Measurements from ENCODE around the gene DGKH. TPM values are rescaled to one million over a fixed set of nuclear protein-coding genes. Genes with fewer than 3 reads are reported as not detected.

DGKH gene
- polyA plus RNA-seq, 1 donor from 2014 or later: 3.5 TPM

GRCh38 chr13:42216422-42216735, 167.9 kb downstream of the DGKH start:
- TF ChIP-seq MXI1 (conservative IDR thresholded peaks at IDR 0.05; ENCODE audit: poor library complexity, severe bottlenecking): no peak
- TF ChIP-seq EZH2 (IDR thresholded peaks at IDR 0.05; ENCODE audit: borderline replicate concordance, insufficient read depth, low read length, poor library complexity, severe bottlenecking): no peak
- no peak for TF ChIP-seq TAF1 (IDR thresholded peaks at IDR 0.05; ENCODE audit: low read depth)
- no peak for TF ChIP-seq EP300 (conservative IDR thresholded peaks at IDR 0.05; ENCODE audit: poor library complexity, severe bottlenecking)
- TF ChIP-seq REST (IDR thresholded peaks at IDR 0.05; ENCODE audit: borderline replicate concordance): no peak
- TF ChIP-seq CTCF (IDR thresholded peaks at IDR 0.05; ENCODE audit: poor library complexity, severe bottlenecking): peak; percentile 39
- peak; percentile 3 for TF ChIP-seq RAD21 (conservative IDR thresholded peaks at IDR 0.05)
- TF ChIP-seq POLR2AphosphoS5 (IDR thresholded peaks at IDR 0.05): no peak
- no peak for TF ChIP-seq SMC3 (conservative IDR thresholded peaks at IDR 0.05; ENCODE audit: poor library complexity)
- H3K9me2 ChIP-seq (ENCODE audit: insufficient read depth, low read length): no peaks in the 10 kb centered on the region
- H3K4me2 ChIP-seq (ENCODE audit: low read length): no peak overlapping the region
- H3K27me3 ChIP-seq (ENCODE audit: insufficient read depth, low read depth, low read length): no peaks in the 10 kb centered on the region
- H3K9me3 ChIP-seq (ENCODE audit: low read length): no peaks in the 10 kb centered on the region
- no peak overlapping the region for H3K4me3 ChIP-seq (ENCODE audit: low read length)
- no peak overlapping the region for H3K9ac ChIP-seq (ENCODE audit: low read length)
- no peaks in the 10 kb centered on the region for H4K20me1 ChIP-seq (ENCODE audit: insufficient read depth)
- no peaks in the 10 kb centered on the region for H3K79me2 ChIP-seq (replicated peaks; ENCODE audit: insufficient read depth, low read length)
- H3F3A ChIP-seq (ENCODE audit: insufficient read depth, low read length, poor library complexity, severe bottlenecking): no peaks in the 10 kb centered on the region
- peaks cover 3% of the 10 kb centered on the region for H3K36me3 ChIP-seq (ENCODE audit: insufficient read depth, low read length)
- no peak overlapping the region for H2AFZ ChIP-seq (ENCODE audit: low read depth, low read length)
- H3K27ac ChIP-seq (ENCODE audit: low read length): no peak overlapping the region

- Histone ChIP-seq H3K4me2 (ENCODE audit: low read length) (no peak overlapping the region), H3F3A (ENCODE audit: insufficient read depth, low read length, poor library complexity, severe bottlenecking) (no peaks in the 10 kb centered on the region), H3K4me3 (ENCODE audit: low read length) (no peak overlapping the region), H3K9me2 (ENCODE audit: insufficient read depth, low read length) (no peaks in the 10 kb centered on the region), H3K9me3 (ENCODE audit: low read length) (no peaks in the 10 kb centered on the region), H3K36me3 (ENCODE audit: insufficient read depth, low read length) (no peaks in the 10 kb centered on the region), H3K27ac (ENCODE audit: low read length) (no peak overlapping the region), H3K9ac (ENCODE audit: low read length) (no peak overlapping the region), H4K20me1 (ENCODE audit: insufficient read depth) (no peaks in the 10 kb centered on the region), H3K27me3 (ENCODE audit: insufficient read depth, low read depth, low read length) (no peaks in the 10 kb centered on the region), H2AFZ (ENCODE audit: low read depth, low read length) (no peak overlapping the region), H3K79me2 (replicated peaks; ENCODE audit: insufficient read depth, low read length) (no peaks in the 10 kb centered on the region)
- no peak for TF ChIP-seq TAF1 (IDR thresholded peaks at IDR 0.05; ENCODE audit: low read depth)
- no peak for TF ChIP-seq SMC3 (conservative IDR thresholded peaks at IDR 0.05; ENCODE audit: poor library complexity)
- TF ChIP-seq CTCF (IDR thresholded peaks at IDR 0.05; ENCODE audit: poor library complexity, severe bottlenecking): no peak
- TF ChIP-seq EZH2 (IDR thresholded peaks at IDR 0.05; ENCODE audit: borderline replicate concordance, insufficient read depth, low read length, poor library complexity, severe bottlenecking): no peak
- TF ChIP-seq POLR2AphosphoS5 (IDR thresholded peaks at IDR 0.05): no peak
- TF ChIP-seq REST (IDR thresholded peaks at IDR 0.05; ENCODE audit: borderline replicate concordance): no peak
- no peak for TF ChIP-seq MXI1 (conservative IDR thresholded peaks at IDR 0.05; ENCODE audit: poor library complexity, severe bottlenecking)
- TF ChIP-seq EP300 (conservative IDR thresholded peaks at IDR 0.05; ENCODE audit: poor library complexity, severe bottlenecking): no peak
- TF ChIP-seq RAD21 (conservative IDR thresholded peaks at IDR 0.05): no peak
Observed at GRCh38 chr13:42218576-42218975, 170.1 kb downstream of the DGKH start.

Data from neural cell (in vitro differentiated cells).